IMR-90 (cell line): ENCODE measurements around the gene PLEKHO2. TPM values are rescaled to one million over a fixed set of nuclear protein-coding genes. Genes with fewer than 3 reads are reported as not detected.
A peak's percentile ranks its signal among the peaks of the same experiment; 100 is the strongest.

Experiments
- ATAC-seq: fragments of 200-7000 bp; cut with Tn5 transposase; 2 replicates; pipeline ENCODE4 v1.9.1; 2020; ENCODE audit warnings: low read depth, mild to moderate bottlenecking, moderate library complexity
- BruUV-seq: library from RNA; stranded (reverse); fragments of 400-500 nt; replicated peaks from 2 replicates; lab custom pipeline; 2021; lab: Mats Ljungman, UMichigan
- CTCF ChIA-PET: fragments of 300-600 bp; formaldehyde crosslinking; extraction: SDS; loops from one replicate; lab custom pipeline; 2021; ENCODE audit warnings: antibody characterized with exemption; lab: Yijun Ruan, JAX
- POLR2A ChIA-PET: fragments of 300-600 bp; sonication (Branson Sonifier 250); formaldehyde crosslinking; loops from one replicate; lab custom pipeline; 2022; ENCODE audit warnings: antibody characterized with exemption; ENCODE audit not compliant: unreplicated experiment; lab: Charles Lee
- DNase-seq: peaks from one replicate; pipeline ENCODE4 v3.0.0; 2013
- H2AFZ ChIP-seq: replicated peaks from 2 replicates; pipeline ENCODE3; 2013; ENCODE audit warnings: low read length, mild to moderate bottlenecking; ENCODE audit not compliant: poor library complexity
- H2AK5ac ChIP-seq: 2 replicates; pipeline ENCODE4 v1.6.1; 2013; ENCODE audit warnings: low read depth, low read length, inconsistent platforms
- H2AK9ac ChIP-seq: replicated peaks from 2 replicates; pipeline ENCODE3; 2013; ENCODE audit warnings: mild to moderate bottlenecking, low read depth, low read length, moderate library complexity; ENCODE audit not compliant: poor library complexity
- H2BK120ac ChIP-seq: 2 replicates; pipeline ENCODE4 v1.6.1; 2013; ENCODE audit warnings: low read depth, low read length, inconsistent platforms
- H2BK15ac ChIP-seq: 3 replicates; pipeline ENCODE4 v1.6.1; 2013; ENCODE audit warnings: low read depth, low read length, inconsistent platforms
- H2BK20ac ChIP-seq: 2 replicates; pipeline ENCODE4 v1.6.1; 2013; ENCODE audit warnings: low read depth, mild to moderate bottlenecking, inconsistent platforms, low read length, moderate library complexity
- H2BK5ac ChIP-seq: 2 replicates; pipeline ENCODE4 v1.6.1; 2013; ENCODE audit warnings: mild to moderate bottlenecking, low read depth, low read length, inconsistent platforms; ENCODE audit not compliant: poor library complexity, severe bottlenecking
- H3K14ac ChIP-seq: replicated peaks from 2 replicates; pipeline ENCODE4 v1.6.1; 2013; ENCODE audit warnings: low read depth, low read length, inconsistent platforms
- H3K18ac ChIP-seq: 2 replicates; pipeline ENCODE4 v1.6.1; 2013; ENCODE audit warnings: low read depth, low read length, control low read depth
- H3K23ac ChIP-seq: 2 replicates; pipeline ENCODE4 v1.6.1; 2013; ENCODE audit warnings: low read depth, low read length, inconsistent platforms
- H3K27ac ChIP-seq: 2 replicates; pipeline ENCODE4 v1.5.1; 2013; ENCODE audit warnings: mild to moderate bottlenecking, control low read depth, low read length; ENCODE audit not compliant: insufficient read depth
- H3K27me3 ChIP-seq: 2 replicates; pipeline ENCODE4 v1.6.1; 2013; ENCODE audit warnings: low read length; ENCODE audit not compliant: control insufficient read depth, insufficient read depth
- H3K36me3 ChIP-seq: 2 replicates; pipeline ENCODE4 v1.6.1; 2013; ENCODE audit warnings: low read length, mixed read lengths; ENCODE audit not compliant: control insufficient read depth, insufficient read depth
- H3K4ac ChIP-seq: 2 replicates; pipeline ENCODE4 v1.6.1; 2013; ENCODE audit warnings: low read depth, low read length, inconsistent platforms
- H3K4me1 ChIP-seq: 2 replicates; pipeline ENCODE4 v1.6.1; 2013; ENCODE audit warnings: low read length, mixed read lengths; ENCODE audit not compliant: control insufficient read depth, insufficient read depth
- H3K4me2 ChIP-seq: 2 replicates; pipeline ENCODE4 v1.6.1; 2013; ENCODE audit warnings: low read depth, mild to moderate bottlenecking, control low read depth, low read length, moderate library complexity
- H3K4me3 ChIP-seq: 2 replicates; pipeline ENCODE4 v1.5.1; 2013; ENCODE audit warnings: low read depth, mild to moderate bottlenecking, control low read depth, low read length, moderate library complexity; ENCODE audit not compliant: insufficient read depth
- H3K56ac ChIP-seq: 2 replicates; pipeline ENCODE4 v1.6.1; 2013; ENCODE audit warnings: low read length, inconsistent platforms; ENCODE audit not compliant: insufficient read depth; ENCODE audit errors: extremely low read depth
- H3K79me1 ChIP-seq, 2 experiments: 2 replicates each; pipeline ENCODE4 v1.6.1; 2013; ENCODE audit warnings: low read length in 2 of 2, inconsistent platforms in 1 of 2, low read depth in 1 of 2
- H3K9ac ChIP-seq: 2 replicates; pipeline ENCODE4 v1.6.1; 2013; ENCODE audit warnings: low read depth, low read length, control low read depth
- H3K9me1 ChIP-seq: 2 replicates; pipeline ENCODE4 v1.6.1; 2013; ENCODE audit warnings: low read length, inconsistent platforms; ENCODE audit not compliant: insufficient read depth
- H3K9me3 ChIP-seq: 2 replicates; pipeline ENCODE4 v1.6.1; 2013; ENCODE audit warnings: low read length; ENCODE audit not compliant: control insufficient read depth, insufficient read depth
- H4K20me1 ChIP-seq: 2 replicates; pipeline ENCODE4 v1.6.1; 2013; ENCODE audit warnings: low read length, inconsistent platforms; ENCODE audit not compliant: insufficient read depth
- H4K5ac ChIP-seq: 2 replicates; pipeline ENCODE4 v1.6.1; 2013; ENCODE audit warnings: mild to moderate bottlenecking, low read depth, low read length, control low read depth
- H4K8ac ChIP-seq, 2 experiments: 2 replicates each; pipeline ENCODE4 v1.6.1; 2013; ENCODE audit warnings: low read depth in 2 of 2, low read length in 2 of 2, control low read depth in 1 of 2, inconsistent platforms in 1 of 2
- H4K91ac ChIP-seq: 2 replicates; pipeline ENCODE4 v1.6.1; 2013; ENCODE audit warnings: low read depth, low read length, inconsistent platforms; ENCODE audit not compliant: insufficient read depth
- CEBPB ChIP-seq: IDR thresholded peaks from 2 replicates; pipeline ENCODE4 v1.6.1; 2012; ENCODE audit warnings: low read depth, low read length, improper control_type of control experiment
- CHD1 ChIP-seq: IDR thresholded peaks from 2 replicates; pipeline ENCODE4 v1.6.1; 2012; ENCODE audit warnings: low read depth, low read length, improper control_type of control experiment
- CTCF ChIP-seq: conservative IDR thresholded peaks from 2 replicates; pipeline ENCODE4 v1.5.1; 2012; ENCODE audit warnings: mild to moderate bottlenecking, low read depth, low read length, improper control_type of control experiment
- FOS ChIP-seq: fragments of 150-350 bp; IDR thresholded peaks from 2 replicates; pipeline ENCODE4 v1.6.1; 2016; ENCODE audit warnings: low read depth, low read length
- MAFK ChIP-seq: IDR thresholded peaks from 2 replicates; pipeline ENCODE4 v1.6.1; 2012; ENCODE audit warnings: low read depth, low read length, improper control_type of control experiment
- MAZ ChIP-seq: IDR thresholded peaks from 2 replicates; pipeline ENCODE4 v1.6.1; 2012; ENCODE audit warnings: low read depth, mild to moderate bottlenecking, low read length, improper control_type of control experiment, moderate library complexity, borderline replicate concordance
- NFE2L2 ChIP-seq: fragments of 150-350 bp; IDR thresholded peaks from 2 replicates; pipeline ENCODE4 v1.6.1; 2016; ENCODE audit warnings: low read depth, mild to moderate bottlenecking, low read length
- POLR2A ChIP-seq: IDR thresholded peaks from 2 replicates; pipeline ENCODE4 v1.6.1; 2012; ENCODE audit warnings: mild to moderate bottlenecking, low read depth, low read length
- RAD21 ChIP-seq: IDR thresholded peaks from 2 replicates; pipeline ENCODE4 v1.6.1; 2012; ENCODE audit warnings: low read length, improper control_type of control experiment
- RCOR1 ChIP-seq: IDR thresholded peaks from 2 replicates; pipeline ENCODE4 v1.6.1; 2012; ENCODE audit warnings: mild to moderate bottlenecking, low read length, improper control_type of control experiment; ENCODE audit not compliant: insufficient replicate concordance
- RFX5 ChIP-seq: IDR thresholded peaks from 2 replicates; pipeline ENCODE4 v1.8.0; 2012; ENCODE audit warnings: low read depth, mild to moderate bottlenecking, low read length, moderate library complexity
- SMC3 ChIP-seq: fragments of 150-350 bp; IDR thresholded peaks from 2 replicates; pipeline ENCODE4 v1.6.1; 2016; ENCODE audit warnings: low read depth, mild to moderate bottlenecking, antibody characterized with exemption, low read length, moderate library complexity
- WGBS, 2 experiments: methylation state at CpG; one replicate each; pipeline versions ENCODE4 v1.1.5 to v1.1.7; 2013; ENCODE audit warnings: missing lambda C conversion rate in 2 of 2; ENCODE audit not compliant: insufficient read length in 1 of 2; ENCODE audit errors: extremely low coverage in 2 of 2; 5-methylcytosine and 5-hydroxymethylcytosine counted together
- dilution Hi-C: fragments of 300-500 bp; cut with HindIII; formaldehyde crosslinking; loops from one replicate; pipeline ENCODE4 v1.14.3; 2018; ENCODE audit warnings: low sequenced_read_pairs; ENCODE audit not compliant: unreplicated experiment
- in situ Hi-C: fragments of 300-500 bp; cut with MboI; formaldehyde crosslinking; loops from 3 replicates; pipeline ENCODE4 v1.14.3; 2019; ENCODE audit warnings: low sequenced_read_pairs, inconsistent platforms, mixed read lengths
- intact Hi-C: fragments of 100-400 bp; cut with micrococcal nuclease; formaldehyde crosslinking; loops from 2 replicates; pipeline ENCODE4 v1.10.0; 2022
- polyA plus RNA-seq, 3 experiments: library from polyadenylated mRNA; depleted of rRNA; stranded (reverse); fragments of >200 nt; gene quantifications; 2 replicates each; pipeline ENCODE4 v1.2.3, GENCODE V29; 2012; ENCODE audit warnings: low replicate concordance in 1 of 3
- total RNA-seq: library from RNA; depleted of rRNA; stranded (reverse); fragments of >200 nt; gene quantifications from 2 replicates; pipeline ENCODE4 v1.2.3, GENCODE V29; 2012
- TF ChIP-seq, protein P1 (sequence below): fragments of 150-350 bp; IDR thresholded peaks from 2 replicates; pipeline ENCODE4 v1.6.1; 2017; ENCODE audit warnings: mild to moderate bottlenecking, antibody characterized with exemption, low read length, low read depth
- TF ChIP-seq, protein P2 (sequence below): fragments of 150-350 bp; IDR thresholded peaks from 2 replicates; pipeline ENCODE4 v1.6.1; 2016; ENCODE audit warnings: low read depth, mild to moderate bottlenecking, low read length, moderate library complexity, borderline replicate concordance

Gene PLEKHO2
- total and polyA plus RNA-seq, 2 of the 4 experiments (the other 2 are of a cell fraction) = 19.0 to 22.5 TPM

DNA sequence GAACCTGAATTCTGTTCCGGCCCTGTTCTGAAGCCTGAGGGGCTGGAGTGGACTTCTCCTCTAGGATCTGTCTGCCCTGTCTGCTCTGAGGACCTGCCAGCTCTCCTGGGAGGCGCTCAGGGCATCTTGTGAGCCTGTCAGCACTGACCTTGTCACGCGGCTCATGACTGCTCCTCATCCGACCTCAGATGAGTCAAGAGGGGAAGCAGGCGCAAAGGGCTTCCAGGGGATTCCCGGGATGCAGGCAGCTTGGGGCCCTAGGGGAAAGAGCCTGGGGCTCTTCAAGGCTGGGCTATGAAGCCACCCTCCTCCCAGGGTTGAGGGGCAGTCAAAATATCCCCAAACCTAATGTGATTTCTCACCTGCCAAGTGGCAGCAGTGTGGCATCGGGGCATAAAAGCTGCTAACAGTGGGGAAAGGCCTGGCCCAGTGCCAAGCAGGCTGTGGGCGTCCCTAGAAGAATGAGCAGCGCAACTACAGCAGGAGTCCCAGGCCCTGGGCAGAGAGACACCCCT lies 42.3 kb downstream of the PLEKHO2 start (continued):
- peak; percentile 65; the same call in 1 of the 2 replicates for TF ChIP-seq MAZ

- intact Hi-C loops = no loop called here
- peaks cover 7% of the 10 kb centered on the region for H3K9me1 ChIP-seq
- DNase-seq = peak; percentile 29
- ChIA-PET CTCF (no interaction called here), POLR2A (no interaction called here)
- no peak overlapping the region for H4K8ac ChIP-seq
- TF ChIP-seq SMC3 (no peak), NFE2L2 (no peak), FOS (no peak), MAFK (no peak), RCOR1 (no peak), RFX5 (no peak), POLR2A (no peak), CEBPB (no peak), CHD1 (no peak), MAZ (no peak), RAD21 (no peak), CTCF (no peak)
- TF ChIP-seq, protein P1, sequence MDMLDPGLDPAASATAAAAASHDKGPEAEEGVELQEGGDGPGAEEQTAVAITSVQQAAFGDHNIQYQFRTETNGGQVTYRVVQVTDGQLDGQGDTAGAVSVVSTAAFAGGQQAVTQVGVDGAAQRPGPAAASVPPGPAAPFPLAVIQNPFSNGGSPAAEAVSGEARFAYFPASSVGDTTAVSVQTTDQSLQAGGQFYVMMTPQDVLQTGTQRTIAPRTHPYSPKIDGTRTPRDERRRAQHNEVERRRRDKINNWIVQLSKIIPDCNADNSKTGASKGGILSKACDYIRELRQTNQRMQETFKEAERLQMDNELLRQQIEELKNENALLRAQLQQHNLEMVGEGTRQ = no peak
- TF ChIP-seq, protein P2, sequence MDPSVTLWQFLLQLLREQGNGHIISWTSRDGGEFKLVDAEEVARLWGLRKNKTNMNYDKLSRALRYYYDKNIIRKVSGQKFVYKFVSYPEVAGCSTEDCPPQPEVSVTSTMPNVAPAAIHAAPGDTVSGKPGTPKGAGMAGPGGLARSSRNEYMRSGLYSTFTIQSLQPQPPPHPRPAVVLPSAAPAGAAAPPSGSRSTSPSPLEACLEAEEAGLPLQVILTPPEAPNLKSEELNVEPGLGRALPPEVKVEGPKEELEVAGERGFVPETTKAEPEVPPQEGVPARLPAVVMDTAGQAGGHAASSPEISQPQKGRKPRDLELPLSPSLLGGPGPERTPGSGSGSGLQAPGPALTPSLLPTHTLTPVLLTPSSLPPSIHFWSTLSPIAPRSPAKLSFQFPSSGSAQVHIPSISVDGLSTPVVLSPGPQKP = no peak
- H4K91ac ChIP-seq = no peak overlapping the region
- ATAC-seq = no peak
- H2AK9ac ChIP-seq = no peak overlapping the region
- no peak overlapping the region for H3K4me2 ChIP-seq
- peak overlapping the region; percentile 27; the same call in 1 of the 2 replicates for H2BK20ac ChIP-seq
- no peak overlapping the region for H3K4ac ChIP-seq
- H3K23ac ChIP-seq = no peak overlapping the region
- H3K27me3 ChIP-seq = no peaks in the 10 kb centered on the region
- no peak overlapping the region for H2BK120ac ChIP-seq
- H4K20me1 ChIP-seq = no peaks in the 10 kb centered on the region
- dilution Hi-C loops = no loop called here
- no peak overlapping the region for H3K56ac ChIP-seq
- no peaks in the 10 kb centered on the region for H3K36me3 ChIP-seq
- no CpG with 5 or more reads among the region's 5 CpGs for WGBS, 2 experiments
- H3K18ac ChIP-seq = no peak overlapping the region
- H2AK5ac ChIP-seq = no peak overlapping the region
- in situ Hi-C loops = no loop called here
- H2AFZ ChIP-seq = no peak overlapping the region
- H3K4me3 ChIP-seq = no peak overlapping the region
- H3K4me1 ChIP-seq = peaks cover 18% of the 10 kb centered on the region
- H3K27ac ChIP-seq = no peak overlapping the region
- H3K14ac ChIP-seq = no peak overlapping the region
- no peak overlapping the region for H4K5ac ChIP-seq
- H2BK5ac ChIP-seq = no peak overlapping the region
- H2BK15ac ChIP-seq = no peak overlapping the region
- H3K9me3 ChIP-seq = no peaks in the 10 kb centered on the region
- no peak overlapping the region for H3K9ac ChIP-seq
- BruUV-seq = no TSS peak
- H3K79me1 ChIP-seq = no peaks in the 10 kb centered on the region
Observed at GRCh38 chr15:64884679-64885078, 43.0 kb downstream of the PLEKHO2 start.
